ENCODE results near the gene PRICKLE4.

PRICKLE4 gene, protein sequence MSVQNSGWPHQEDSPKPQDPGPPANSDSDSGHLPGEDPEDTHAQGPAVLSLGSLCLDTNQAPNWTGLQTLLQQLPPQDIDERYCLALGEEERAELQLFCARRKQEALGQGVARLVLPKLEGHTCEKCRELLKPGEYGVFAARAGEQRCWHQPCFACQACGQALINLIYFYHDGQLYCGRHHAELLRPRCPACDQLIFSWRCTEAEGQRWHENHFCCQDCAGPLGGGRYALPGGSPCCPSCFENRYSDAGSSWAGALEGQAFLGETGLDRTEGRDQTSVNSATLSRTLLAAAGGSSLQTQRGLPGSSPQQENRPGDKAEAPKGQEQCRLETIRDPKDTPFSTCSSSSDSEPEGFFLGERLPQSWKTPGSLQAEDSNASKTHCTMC

DNA sequence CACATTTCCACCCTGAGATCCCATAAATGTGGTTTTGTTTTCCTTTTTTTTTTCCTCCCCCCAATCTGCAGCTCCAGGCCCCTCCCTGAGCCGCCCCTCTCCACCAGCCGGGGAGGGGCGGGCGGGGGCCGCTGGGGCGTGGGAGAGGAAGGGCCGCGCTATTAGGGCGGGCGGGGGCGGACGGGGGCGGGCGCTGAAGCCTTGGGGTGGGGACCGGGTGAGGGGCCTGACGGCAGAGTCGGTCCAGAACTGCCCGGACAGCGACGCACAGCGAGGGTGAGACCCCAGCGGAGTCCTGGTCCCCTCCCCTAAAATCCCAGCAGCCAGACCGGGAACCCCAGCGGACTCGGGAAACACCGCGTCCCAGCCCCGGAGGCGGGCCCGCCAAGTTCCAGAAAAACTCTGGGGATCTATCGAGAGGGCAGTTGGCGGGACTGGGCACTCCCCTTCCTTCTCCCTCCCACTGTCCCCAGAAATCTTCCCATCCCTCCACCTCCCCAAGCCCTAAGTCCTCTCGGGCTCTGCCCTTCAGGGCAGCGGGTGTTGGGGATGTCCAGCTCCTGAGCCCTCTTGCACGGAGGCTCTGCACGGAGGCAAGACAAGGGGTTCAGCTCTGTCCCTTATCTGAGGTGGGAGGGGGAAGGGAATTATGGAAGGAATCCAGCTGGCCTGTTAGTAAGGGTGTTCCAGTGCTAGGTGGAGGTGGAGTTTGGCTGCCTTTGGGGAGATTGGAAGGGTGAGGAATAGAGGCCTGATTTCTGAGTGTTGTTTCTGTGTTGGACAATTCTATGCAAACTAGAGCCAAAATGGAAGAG lies at the start of gene PRICKLE4:
Gene PRICKLE4 (plus strand): TSS at position 232 of the 815 bp plus-strand sequence. CDS start 2,692 bp downstream, outside the sequence.
- DNase-seq (ENCODE audit: low read depth) = no peak

DNA sequence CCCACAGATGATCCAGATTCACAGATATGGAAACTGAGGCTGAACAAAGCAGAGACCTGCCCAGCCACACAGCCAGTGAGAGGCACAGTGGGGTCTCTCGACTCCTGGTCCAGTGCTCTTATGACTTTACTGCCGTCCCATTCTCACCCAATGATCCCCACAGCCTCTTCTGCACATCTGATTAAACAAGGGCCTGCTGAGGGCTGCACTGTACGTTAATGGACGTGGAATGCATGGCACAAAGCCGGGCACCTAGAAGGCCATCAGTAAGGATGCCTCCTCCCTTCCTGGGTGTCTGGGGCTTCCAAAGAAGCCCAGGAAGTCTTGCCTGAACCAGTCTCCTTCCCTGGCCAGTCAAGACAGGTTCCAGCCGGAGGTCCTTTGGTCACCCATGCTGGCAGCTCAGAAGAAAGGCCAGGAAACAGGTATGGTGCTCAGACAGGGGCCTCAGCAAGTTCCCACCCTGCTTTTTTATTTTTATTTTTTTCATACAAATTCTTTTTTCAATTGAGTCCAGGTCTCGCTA lies 49.0 kb upstream of the PRICKLE4 start:
- DNase-seq (ENCODE audit: low read depth) = no peak

DNA sequence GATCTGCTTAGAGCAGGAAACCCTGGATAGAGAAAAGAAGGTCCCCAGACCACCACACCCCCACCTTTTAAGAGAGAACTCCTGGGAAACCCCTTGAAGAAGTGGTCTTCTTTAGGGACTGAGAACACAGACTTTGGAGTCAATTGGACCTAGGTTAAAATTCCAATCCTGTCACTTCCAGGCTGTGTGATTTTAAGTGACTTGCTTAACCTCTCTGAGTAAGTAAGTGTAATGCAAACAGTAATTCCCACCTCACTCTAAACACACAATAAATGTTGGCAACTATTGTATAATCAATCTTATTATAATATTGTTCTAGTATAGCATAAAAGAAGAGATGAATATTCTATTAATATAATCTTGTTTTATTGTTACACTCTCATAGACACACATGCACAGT lies 48.4 kb upstream of the PRICKLE4 start:
- no peak for DNase-seq (ENCODE audit: low read depth)

DNA sequence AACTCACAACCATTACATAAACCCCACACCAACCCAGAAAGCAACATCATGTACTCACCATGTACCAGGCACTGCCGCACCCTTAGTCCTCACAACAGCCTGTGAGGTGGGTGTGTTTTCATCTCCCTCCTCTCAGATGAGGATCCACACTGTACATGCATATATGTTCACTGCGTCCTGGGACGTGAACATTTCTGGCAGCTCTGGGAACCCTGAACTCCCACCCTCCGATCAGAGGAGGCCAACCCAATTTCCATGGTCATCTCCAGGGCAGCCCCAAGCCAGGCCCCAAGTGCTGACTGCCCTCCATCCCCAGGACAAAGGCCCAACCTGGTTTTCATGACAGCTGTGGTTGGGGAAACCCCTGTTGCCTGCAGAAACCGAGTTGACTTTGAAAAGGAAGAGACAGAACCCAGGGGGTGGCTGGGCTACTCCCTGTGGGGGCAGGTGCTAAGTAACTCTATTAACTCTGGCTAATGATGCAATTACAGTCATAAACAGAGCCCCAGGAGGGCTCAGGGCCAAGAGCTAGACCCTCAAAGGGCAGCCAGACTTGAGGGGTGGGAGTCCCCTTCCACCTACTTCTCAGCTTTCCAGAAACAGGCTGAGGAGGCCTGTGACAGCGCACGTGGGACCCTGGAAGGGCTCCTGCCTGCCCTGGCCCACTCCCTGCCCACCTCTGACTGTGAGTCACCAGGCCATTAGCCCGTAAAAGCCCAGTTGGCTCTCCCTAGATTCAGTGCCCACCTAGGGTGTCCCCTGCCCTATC lies 47.8 kb upstream of the PRICKLE4 start:
- no peak for DNase-seq (ENCODE audit: low read depth)

DNA sequence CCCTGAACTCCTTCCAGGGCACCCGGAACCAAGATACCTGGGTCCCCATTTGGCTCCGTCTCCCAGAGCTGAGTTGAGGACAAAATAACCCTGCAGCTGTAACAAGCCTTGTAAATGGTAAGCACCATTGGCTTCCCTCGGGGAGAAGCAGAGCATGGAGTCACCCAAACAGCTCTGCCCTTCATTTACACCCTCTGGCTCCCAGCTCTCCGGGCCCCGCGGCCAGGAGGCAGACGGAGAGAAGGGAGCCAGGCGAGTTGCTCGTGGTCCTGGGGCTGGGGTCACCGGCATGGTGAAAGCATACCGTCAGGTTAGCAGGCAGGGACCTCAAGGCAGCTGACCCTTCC lies 47.2 kb upstream of the PRICKLE4 start:
- no peak for DNase-seq (ENCODE audit: low read depth)

DNA sequence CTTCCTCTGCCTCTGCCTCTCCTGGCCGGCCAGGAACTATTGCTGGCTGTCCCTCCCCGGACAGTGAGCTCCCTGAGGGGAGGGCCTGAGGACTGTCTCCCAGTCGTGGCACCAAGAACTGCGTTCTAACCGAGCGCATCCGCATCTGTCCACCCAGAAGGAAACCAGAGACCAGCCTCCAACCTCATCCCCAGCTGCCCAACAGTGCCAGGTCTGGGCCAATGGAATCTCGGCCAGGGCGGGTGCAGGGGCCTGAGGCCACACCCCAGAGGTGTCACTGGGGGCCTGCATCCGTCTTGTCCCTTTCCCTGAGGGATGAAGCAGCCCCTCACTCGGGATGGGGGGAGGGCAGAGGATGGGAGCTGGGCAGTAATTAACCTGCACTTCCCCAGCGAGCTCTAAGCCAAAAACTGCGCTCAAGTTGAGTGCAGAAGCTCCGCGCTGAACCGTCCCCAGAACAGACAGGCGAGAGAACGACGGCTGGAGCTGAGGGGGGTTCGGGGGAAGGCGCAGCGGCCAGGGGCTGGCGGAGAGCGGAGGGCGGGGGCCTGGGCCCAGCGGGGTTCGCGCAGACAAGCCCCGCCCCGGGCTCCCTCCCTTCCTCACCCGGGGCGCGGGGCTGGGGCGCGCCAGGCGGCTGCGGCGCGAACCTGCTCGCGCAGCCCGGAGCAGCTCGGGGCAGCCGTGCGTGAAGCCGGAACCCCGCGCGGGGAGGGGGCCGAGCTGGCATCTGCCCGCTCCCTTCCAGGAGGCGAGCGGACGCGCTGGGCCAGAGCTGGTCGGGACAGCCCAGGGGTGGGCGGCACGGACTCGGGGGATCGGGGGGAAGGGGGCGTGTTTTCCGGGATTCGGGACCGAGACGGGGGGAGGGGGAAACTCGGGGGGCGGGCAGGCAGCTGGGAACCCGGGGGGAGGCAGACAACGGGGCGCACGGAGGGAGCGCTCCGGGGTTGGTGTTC lies 46.6 kb upstream of the PRICKLE4 start:
- DNase-seq (ENCODE audit: low read depth) = peak; percentile 18

DNA sequence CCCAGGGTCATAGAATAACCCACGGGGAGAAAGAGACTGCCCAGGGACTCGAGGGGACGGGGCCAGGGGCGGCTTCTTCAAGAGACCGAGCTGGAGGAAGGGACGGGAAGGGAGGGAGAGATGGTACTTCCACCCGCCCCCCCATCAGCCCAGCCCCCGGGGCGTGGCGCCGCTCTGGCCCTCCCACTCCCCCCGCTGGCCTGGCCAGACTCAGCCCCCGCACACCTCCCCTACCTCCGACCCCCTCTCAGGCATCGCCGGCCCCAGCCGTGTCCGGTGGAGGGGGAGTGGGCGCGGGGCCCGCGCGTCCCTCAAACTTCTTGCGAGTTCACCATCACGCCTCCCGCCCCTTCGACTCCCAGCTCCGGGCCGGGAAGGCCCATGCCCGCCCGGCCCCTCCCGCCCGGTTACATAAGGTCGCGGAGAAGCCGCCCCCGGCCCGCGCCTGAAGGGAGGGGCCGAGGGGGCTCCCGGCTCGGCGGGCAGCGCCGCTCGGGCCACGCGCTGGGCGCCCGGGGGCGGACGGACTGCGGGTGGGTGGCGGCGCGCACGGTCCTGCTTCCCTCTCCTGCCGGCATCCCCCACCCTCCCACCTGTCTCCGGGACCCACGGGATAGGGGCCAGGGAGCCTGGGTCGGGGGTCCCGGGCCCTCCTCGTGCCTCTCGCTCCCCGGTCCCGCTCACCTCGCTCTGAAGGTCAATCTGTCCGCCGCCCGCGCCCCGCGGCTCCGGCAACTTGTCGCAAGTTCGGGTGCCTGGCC lies 45.7 kb upstream of the PRICKLE4 start:
- peak; percentile 30 for DNase-seq (ENCODE audit: low read depth)

DNA sequence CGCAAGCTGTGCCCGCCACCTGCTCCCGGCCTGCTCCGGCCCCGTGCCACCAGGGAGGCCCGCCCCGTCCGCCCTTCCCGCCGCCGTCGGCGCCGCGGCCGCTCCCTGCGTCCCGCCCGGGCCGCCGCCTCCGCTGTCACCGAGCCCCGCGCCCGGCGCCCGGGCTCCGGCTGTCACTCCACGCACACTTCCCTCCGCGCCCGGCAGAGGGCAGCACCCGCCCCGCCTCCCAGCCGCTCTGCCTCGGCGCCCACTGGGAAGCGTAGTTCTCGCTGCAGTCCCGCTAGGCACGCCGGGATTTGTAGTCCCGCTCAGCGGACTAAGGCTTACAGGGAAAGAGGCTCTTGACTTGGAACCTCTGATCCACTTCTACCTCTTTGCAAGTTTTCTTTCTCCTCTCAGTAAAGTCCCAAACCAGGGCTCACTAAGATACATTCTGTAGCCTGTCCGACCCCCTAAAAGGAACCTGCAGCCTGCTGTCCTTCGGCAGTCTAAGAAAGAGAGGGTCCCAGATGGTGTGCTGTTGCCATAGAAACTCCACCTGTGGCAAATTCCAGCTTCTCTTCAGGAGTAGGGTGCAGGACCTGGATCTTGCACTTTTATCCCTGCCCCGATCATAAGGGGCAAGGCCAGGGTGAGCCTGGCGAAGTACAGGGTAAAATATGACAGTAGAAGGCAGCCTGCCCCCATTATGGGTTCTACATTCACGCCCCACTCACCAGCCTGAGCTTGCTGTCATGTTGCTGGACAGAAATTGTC lies 45.0 kb upstream of the PRICKLE4 start, which contains the start of gene TFEB:
Gene TFEB (minus strand): TSS at position 182 of the 759 bp plus-strand sequence. CDS start 44,395 bp downstream, outside the sequence.
- DNase-seq (ENCODE audit: low read depth) = peak; percentile 82

DNA sequence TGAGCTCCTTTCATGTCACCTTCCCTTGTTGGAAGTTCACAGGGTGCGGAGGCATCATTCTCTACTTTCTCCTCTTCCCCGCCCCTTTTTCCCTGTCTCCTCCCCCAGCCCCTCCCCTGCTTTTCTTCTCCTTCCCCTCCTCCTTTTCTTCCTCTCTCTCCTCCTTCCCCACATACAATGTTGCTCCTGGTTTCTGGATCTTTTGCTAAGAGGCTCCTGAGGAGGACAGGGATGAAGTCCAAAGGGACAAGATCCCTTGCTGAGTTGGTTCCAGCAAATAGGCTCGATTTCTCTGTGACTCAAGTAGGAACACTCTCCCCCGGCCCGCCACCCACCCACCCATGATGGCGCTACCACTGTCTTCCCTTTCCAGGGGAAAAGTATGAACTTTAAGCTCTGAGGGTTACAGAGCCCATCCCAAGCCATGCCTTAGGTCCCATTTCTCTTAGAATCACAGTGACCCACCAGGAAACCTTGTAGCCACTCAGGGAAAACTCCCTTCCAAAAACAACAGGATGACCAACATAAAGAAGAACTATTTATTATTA lies 44.3 kb upstream of the PRICKLE4 start:
- no peak for DNase-seq (ENCODE audit: low read depth)

DNA sequence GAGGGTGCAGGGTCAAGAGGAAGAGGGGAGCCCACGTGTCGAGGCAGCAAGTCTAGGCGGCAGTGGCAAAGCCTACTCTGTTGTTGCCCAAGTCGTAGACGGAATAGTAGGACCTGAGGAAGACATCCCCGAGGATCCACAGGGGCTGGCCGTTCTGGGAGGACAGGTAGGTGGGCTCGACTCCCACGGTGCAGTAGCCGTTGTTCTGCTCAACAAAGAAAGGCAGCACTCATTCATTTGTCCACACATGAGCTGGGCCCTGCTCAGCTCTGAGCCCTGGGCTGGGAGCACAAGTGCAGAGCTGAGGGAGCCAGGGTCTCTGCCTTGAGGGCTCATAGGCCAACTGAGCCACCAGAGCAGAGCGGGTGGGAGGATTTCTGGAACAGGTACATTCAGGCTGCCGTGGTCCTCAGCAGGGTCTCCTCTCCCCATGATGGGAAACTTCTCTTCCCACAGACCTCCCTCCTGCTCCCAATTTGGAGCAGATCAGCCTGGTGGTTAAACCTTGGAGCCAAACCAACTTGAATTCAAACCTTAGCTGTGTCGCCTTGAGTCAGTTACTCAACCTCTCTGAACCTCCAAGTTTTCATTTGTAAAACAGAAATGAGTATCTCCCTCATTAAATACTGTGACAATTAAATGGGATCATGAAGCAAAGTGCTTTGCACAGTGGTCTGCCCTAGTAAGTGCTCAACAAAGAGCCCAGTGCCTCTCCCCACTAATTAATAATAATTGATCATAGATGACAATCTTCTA lies 43.6 kb upstream of the PRICKLE4 start:
- DNase-seq (ENCODE audit: low read depth) = no peak

DNA sequence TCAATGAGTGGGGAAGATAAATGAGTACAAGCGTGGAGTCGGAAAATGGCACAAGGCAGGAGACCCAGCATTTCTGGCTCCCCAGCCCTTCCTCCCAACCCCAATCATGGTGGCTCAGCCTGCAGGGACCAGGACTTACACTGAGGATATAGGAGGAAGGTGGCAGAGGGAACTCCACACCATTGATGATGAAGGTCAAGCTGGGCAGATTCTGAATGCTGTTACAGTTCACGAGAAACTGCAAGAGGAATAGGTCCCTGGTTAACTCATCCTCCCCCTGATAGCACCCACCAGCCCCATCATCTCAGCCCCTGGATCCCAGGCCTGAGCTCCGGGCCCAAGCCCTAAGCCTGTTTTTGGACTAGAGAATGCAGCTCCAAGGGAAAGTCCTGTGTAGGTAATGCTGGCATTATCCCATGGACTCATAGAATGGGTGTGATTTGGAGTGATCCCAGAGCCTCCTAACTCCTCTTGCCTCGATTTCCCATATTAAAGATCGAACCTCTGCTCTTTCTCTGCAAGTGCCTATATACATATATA lies 42.9 kb upstream of the PRICKLE4 start:
- DNase-seq (ENCODE audit: low read depth) = no peak

DNA sequence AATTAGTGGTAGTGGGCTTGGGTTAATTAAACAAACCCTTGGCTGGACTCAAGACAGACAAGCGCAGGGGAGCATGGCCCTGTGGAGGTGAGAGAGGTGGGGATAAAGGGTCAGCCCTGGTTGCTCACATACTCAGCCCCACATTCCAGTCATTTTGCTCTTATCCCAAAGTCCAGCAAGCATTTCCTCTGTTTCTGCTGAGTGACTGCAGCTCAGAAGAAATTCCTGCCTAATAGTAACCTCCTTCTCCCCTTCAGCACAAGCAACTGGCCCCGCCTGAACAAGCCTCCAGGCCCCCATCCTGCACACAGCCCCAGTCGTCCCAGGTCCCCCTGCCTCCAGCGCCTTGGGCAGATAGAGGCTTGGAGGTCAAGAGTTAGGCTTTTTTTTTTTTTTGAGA lies 41.5 kb upstream of the PRICKLE4 start:
- DNase-seq (ENCODE audit: low read depth) = no peak

DNA sequence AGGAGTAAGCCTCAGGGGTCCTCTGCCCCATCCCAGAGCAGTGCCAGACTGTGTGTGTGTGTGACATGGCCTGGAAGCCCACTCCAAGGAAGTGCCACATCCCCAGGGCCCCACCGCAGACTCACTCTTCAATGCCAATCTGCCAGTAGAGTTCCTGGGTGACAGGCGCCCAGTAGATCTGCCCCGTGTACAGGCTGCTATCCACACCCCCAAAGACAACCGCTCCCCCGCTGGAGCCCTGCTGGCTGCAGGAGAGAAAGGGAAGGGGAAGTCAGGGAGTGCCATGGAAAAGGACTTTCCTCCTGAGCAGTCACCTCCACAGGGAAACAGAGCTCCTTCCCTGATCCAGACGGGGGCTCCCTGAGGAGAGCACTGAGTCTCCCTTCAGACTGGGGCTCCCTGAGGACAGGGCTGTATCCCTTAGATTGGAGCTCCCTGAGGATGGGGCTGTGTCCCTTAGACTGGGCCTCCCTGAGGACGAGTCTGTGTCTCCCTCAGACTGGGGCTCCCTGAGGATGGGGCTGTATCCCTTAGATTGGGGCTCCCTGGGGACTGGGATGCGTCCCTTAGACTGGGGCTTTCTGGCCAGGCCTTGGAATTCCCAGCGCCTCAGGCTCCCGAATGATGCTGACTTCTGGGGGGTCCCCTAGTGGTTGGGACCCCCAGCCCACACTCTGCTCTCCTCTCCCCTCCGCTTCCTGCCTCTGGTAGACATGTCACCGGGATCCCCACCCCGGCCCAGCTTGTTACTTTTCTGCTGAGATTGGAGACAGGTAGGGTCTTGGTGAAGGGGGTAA lies 40.0 kb upstream of the PRICKLE4 start:
- DNase-seq (ENCODE audit: low read depth) = no peak

DNA sequence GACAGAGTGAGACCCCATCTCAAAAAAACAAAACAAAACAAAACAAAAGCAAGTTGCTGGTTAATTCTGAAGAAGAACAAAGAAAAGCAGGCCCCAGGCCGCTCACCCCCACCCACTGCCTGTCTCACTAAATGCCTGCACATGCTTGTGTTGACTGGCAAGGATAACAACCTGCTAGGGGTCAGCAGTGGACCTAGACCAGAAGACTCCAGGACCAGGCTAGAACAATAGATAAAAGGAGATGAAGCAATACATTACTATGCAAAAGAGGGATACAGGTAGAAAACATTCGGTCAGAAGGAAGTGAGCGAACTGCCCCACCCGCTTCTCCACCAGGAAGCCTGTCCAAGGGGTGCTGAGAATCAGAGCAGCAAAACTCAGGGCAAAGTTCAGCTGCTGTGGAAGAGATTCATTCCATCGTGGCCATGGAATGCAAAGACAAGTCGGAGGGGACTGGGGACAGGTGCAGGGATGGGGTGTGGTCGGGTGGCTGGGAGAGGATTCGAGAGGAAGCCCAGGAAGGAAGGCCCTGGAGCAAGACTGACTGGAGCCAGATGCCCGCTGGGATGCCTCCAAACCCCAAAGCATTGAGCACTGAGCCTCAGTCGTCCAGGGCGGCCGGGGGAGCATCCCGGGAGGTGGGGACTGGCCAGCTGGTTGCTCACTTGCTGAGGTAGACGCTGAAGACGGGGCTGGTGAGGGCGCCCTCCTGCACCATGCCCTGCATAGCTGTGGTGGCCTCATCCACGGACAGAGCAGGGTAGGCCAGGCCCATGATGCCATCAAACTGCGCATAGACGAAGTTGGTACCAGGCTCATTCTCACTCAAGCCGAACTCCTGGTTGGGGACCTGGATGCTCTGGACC lies 38.7 kb upstream of the PRICKLE4 start:
- DNase-seq (ENCODE audit: low read depth) = no peak

DNA sequence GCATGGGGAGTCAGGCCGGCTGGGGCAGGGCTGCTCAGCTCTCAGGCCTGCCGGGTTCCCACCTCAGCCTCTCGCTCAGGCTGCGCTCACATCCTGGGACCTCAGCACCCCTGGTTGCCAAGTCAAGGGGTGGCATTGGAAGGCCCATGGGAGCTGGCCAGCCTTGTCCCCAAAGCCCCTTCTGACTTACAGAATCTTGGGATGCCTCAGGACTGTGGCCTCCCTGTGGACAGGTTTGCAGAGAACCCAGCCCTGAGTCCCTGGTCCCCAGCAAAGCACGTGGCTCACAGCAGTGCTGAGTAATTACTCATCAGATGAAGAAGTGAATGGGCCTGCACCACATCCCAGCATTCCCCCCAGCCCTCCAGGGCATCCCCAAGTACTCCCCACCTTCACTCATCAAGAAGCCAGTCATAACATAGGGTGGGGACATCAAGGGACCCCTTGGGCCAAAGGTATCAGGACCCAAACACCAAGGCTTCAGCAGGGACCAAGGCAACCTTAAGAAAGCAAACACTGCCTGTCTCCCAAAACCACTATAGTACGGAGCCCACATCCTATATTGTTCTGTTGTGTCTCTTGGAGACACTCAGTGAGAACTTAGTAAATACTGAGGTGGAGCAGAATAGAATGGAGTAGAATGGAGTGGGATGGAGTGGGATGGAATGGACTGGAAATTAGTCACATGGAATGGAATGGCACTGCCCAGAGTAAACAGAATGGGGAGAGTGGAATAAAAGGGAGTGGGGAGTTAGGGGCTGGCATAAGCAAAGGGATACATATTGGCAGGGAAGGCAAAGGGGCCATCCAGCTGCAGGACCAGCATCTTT lies 37.0 kb upstream of the PRICKLE4 start:
- no peak for DNase-seq (ENCODE audit: low read depth)
